Measurements from ENCODE around the gene SMIM29.
"Not testable (repeated sequence)": the region's sequence is repeated elsewhere in the genome, so short reads cannot be mapped to it uniquely, and the experiment has no call there.

Gene SMIM29

DNA sequence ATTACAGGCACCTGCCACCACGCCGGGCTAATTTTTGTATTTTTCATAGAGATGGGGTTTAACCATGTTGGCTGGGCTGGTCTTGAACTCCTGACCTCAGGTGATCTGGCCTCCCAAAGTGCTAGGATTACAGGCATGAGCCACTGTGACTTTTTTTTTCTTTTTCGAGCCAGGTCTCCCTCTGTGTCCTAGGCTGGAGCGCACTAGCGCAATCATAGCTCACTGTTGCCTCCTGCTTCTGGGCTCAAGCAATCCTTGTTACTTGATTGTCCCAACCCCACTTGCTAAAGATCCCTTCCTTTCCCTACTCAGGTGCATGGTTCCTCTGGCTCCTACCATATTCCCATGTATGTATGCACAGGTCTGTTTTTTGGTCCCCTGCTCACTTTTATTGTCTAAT, 27.4 kb upstream of the SMIM29 start:
- TF ChIP-seq ZFX (IDR thresholded peaks at IDR 0.05; ENCODE audit: borderline replicate concordance), result no peak
- TF ChIP-seq, protein P1, sequence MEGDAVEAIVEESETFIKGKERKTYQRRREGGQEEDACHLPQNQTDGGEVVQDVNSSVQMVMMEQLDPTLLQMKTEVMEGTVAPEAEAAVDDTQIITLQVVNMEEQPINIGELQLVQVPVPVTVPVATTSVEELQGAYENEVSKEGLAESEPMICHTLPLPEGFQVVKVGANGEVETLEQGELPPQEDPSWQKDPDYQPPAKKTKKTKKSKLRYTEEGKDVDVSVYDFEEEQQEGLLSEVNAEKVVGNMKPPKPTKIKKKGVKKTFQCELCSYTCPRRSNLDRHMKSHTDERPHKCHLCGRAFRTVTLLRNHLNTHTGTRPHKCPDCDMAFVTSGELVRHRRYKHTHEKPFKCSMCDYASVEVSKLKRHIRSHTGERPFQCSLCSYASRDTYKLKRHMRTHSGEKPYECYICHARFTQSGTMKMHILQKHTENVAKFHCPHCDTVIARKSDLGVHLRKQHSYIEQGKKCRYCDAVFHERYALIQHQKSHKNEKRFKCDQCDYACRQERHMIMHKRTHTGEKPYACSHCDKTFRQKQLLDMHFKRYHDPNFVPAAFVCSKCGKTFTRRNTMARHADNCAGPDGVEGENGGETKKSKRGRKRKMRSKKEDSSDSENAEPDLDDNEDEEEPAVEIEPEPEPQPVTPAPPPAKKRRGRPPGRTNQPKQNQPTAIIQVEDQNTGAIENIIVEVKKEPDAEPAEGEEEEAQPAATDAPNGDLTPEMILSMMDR (IDR thresholded peaks at IDR 0.05), result no peak
- no peak overlapping the region for H3K27ac ChIP-seq

DNA sequence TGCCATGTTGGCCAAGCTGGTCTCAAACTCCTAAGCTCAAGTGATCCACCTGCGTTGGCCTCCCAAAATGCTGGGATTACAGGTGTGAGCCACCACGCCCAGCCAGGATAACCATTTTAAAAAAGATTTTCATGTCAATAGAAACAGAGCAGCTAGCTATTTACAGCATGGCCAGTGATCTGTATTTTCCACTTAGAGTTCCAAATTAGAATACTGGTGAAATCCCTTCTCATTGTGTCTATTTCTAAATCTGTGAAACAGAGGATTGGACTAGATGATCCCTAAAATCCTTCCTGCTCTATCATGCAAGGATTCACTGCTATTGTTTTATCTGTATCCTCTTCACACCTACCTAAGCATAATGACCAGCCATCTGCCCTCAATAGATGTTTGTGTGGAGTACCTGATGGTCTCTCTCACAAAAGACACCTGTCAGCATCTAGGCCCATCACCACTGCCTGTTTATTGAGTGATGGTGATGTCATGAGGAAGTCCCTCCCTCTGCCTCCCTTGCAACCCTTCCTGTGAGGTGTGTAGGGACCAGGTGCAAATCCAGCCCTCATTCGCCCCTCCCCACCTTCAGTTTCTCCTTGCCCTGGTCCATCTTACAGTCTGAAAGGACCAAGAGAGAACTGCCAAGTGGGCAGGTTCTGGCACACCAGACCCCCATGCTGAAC, 26.5 kb upstream of the SMIM29 start:
- no peak for TF ChIP-seq ZFX (IDR thresholded peaks at IDR 0.05; ENCODE audit: borderline replicate concordance)
- TF ChIP-seq, protein P1 (IDR thresholded peaks at IDR 0.05), result no peak

DNA sequence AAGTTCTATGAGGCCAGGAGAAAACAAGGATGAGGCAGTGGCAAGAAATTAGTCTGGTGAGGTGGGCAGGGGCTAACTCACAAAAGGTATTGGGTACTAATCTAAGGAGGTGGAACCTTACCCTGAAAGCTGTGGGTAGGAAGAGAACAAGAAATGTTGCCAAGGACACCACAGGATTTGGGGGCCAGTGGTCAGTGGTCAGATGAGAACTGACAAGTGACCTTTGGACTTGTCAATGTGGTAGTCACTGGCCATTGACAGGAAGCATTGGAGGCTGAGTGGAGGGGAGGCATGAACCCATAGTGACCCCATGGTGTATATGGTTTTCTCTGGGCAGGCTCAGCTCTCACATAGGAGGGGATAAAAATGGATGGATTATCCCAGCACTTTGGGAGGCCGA, 25.3 kb upstream of the SMIM29 start:
- TF ChIP-seq, protein P1 (IDR thresholded peaks at IDR 0.05), result no peak
- TF ChIP-seq ZFX (IDR thresholded peaks at IDR 0.05; ENCODE audit: borderline replicate concordance), result no peak
- no peak overlapping the region for H3K27ac ChIP-seq

More for the DNA sequence above, 26.5 kb upstream of the SMIM29 start:
- no peak overlapping the region for H3K27ac ChIP-seq

DNA sequence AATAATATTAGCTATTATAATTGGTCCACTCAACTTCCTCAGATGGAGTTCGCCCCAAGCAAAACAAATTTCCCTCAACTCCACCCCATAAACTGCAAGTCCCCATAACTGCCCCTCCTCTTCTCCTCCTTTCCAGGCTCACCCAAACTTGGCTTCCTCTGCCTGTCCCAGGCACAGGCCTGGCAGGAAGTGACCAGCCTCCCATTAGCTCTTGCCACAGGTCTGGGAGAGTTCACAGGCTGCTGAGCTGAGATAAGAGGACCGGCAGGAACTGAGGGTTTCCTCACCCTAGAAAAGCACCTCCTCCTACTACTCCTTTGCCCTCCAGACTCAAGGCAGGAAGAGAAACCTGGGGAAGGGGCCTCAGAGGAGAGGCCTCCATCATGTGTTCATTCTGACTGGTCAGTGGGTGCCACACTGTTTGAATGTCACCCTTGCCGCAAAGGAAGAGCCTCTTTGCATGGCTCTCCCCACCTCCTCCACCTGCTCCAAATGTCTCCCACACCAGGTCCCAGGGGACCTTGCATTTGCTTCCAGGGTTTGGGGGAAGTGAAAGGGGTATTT, 24.5 kb upstream of the SMIM29 start:
- TF ChIP-seq, protein P1 (IDR thresholded peaks at IDR 0.05), result no peak
- no peak for TF ChIP-seq ZFX (IDR thresholded peaks at IDR 0.05; ENCODE audit: borderline replicate concordance)
- H3K27ac ChIP-seq, result no peak overlapping the region

DNA sequence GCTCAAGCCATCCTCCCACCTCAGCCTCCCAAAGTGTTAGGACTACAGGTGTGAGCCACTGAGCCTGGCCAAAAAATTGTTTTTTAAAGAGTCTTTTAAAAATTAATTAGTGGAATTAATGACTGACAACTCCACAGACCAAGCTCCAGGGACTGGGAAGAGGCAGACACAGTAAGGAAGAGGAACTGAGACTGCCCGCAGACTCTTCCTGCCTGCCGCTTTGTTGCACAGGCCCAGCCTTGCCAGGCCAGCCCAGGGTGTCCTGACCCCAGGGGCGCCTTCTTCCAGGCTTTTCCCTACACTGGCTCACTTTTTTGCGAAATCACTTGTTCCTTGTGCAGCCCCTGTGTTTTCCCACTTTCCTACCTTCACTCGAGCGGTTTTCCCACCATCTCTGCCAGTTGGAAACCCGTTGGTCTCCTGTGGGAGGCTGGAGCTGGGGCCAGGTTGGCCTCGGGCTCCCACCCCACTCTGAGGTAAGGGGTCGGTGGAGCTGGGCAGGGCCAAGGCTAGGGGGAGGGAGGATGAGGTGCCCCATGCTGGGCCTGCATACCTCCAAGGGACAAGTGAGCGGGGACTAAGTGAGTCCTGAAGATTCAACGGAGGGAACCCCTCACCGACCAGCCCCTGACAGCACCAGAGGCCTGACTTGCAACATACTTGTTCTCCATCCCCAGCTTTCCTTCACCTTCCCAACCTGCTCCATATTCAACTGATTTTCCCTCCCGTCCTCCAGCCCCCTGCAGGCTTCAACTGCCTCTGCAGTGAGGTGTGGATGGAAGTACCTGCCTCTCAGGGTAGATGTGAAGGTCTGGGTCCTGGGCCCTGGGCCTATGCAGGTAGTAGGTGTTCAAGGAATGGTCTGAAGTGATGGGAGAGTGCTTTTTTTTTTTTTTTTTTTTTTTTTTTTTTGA, 23.5 kb upstream of the SMIM29 start:
- no peak overlapping the region for H3K27ac ChIP-seq

DNA sequence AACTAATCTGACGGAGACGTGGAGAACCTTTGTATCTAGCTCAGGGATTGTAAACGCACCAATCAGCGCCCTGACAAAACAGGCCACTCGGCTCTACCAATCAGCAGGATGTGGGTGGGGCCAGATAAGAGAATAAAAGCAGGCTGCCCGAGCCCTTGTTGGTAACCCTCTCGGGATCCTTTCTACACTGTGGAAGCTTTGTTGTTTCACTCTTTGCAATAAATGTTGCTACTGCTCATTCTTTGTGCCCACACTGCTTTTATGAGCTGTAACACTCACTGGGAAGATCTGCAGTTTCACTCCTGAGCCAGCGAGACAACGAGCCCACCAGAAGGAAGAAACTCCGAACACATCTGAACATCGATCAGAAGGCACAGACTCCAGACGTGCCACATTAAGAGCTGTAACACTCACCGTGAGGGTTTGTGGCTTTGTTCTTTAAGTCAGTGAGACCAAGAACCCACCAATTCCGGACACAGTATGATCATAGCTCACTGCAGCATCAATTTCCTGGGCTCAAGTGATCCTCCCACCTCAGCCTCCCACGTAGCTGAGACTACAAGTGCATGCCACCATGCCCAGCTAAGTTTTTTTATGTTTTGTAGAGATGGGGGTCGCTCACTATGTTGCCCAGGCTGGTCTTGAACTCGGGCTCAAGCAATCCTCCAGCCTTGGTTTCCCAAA, 21.0 kb upstream of the SMIM29 start:
- H3K27ac ChIP-seq, result not testable (repeated sequence)

More for the DNA sequence above, 23.5 kb upstream of the SMIM29 start:
- TF ChIP-seq, protein P1 (IDR thresholded peaks at IDR 0.05), result no peak
- TF ChIP-seq ZFX (IDR thresholded peaks at IDR 0.05; ENCODE audit: borderline replicate concordance), result no peak

DNA sequence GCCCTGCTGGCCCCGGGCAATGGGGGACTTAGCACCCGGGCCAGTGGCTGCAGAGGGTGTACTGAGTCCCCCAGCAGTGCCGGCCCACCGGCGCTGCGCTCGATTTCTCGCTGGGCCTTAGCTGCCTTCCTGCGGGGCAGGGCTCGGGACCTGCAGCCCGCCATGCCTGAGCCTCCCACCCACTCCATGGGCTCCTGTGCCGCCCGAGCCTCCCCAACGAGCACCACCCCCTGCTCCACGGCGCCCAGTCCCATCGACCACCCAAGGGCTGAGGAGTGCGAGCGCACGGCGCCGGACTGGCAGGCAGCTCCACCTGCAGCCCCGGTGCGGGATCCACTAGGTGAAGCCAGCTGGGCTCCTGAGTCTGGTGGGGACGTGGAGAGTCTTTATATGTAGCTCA, 20.3 kb upstream of the SMIM29 start:
- H3K27ac ChIP-seq, result not testable (repeated sequence)

All from 22Rv1 (cell line).